SKM-1 treated with dmso at 0.1 percent for 144 hours (cell line): ENCODE results near the gene SAE1.

Source experiments
- DNase-seq: peaks from one replicate; lab custom pipeline; 2025; ENCODE audit not compliant: unreplicated experiment; lab: John Stamatoyannopoulos, UW

Gene SAE1

DNA sequence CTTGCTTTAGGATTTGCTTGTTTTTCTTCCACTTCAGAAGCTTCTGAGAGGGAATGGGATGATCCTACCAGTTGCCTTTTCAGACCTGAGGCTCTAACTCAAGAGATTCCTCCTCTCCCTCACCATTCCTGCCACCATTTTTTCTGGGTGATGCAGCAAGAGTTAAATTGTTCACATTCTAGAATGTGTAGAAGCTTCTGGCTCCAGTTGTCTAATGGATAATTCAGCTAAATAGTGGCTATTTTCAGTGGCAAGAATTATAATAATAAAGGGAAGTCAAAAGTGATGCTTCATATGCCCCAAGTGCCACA is 79.5 kb downstream of the SAE1 start:
- DNase-seq, result no peak

DNA sequence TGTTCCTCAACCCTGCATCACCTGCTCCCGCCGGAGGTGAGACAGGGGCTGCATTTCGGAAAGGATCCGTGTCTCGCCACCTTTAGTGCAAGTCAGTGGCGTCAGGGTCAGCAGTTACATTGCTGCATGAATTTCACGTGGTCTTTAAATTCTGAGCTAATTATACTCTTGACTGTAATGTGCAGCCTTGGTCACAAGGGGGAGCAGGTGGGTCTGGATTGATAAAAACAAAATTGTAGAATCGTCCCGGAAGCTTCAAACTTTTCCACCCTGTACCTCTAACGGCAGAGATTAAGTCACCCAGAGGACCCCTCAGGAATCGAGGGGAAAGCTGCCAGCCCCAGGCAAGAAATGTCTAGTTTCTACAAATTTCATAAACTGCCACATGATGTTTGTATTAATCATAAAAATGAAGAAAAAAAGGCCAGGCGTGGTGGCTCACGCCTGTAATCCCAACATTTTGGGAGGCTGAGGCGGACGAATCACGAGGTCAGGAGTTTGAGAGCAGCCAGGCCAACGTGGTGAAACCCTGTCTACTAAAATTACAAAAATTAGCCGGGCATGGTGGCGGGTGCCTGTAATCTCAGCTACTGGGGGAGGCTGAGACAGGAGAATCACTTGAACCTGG is 80.2 kb downstream of the SAE1 start:
- peak; percentile 34 for DNase-seq

DNA sequence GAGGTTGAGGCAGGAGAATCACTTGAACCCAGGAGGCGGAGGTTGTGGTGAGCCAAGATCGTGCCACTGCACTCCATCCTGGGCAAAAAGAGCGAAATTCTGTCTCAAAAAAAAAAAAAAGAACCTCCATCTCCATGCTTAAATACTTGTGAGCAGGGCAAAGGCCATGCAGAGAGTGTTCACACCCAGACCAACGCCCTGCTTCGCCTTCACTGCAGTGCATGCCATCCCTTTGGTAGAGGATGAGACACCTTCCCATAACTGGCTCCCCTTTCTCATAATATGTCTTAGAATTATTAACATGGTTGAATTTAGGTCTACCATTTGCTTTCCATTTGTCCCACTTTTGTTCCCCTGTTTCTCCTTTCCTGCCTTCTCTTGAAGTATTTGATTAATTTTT is 84.9 kb downstream of the SAE1 start:
- DNase-seq, result no peak

DNA sequence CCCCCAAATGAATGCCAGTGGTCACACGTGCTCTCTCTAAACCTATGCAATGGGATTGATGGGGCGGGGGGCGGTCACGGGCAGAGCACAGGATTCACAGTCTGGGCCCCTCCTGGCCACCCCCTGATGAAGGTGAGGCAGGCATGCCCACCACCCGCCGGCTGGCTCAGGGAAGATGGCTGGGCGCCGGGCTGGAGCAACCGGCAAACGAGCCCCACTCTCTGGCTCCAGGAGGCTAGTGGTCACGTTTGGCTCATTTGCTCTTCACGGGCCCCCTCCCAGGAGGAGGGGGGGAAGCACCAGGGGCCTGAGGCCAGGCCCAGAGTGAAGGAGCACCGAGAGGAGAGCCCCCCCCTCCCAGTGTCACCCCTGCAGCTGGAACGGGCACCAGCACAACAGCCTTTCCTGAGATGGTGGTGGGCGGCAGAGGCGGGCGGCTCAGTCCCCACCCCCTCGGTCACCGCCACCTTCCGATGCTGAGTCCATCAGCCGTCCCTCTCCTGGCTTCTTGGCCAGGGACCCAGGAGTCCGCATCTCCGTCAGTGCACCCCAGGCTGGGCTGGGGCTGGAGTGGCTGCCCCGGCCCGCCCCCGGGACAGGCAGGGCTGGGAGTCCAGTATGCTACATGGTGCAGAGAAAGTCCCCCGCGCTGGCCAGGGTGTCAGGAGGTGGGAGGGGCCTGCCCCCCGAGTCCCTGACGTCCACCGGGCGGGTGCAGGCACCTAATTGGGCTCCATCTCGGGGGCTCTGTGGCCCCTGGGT is 90.6 kb downstream of the SAE1 start:
- DNase-seq, result no peak

DNA sequence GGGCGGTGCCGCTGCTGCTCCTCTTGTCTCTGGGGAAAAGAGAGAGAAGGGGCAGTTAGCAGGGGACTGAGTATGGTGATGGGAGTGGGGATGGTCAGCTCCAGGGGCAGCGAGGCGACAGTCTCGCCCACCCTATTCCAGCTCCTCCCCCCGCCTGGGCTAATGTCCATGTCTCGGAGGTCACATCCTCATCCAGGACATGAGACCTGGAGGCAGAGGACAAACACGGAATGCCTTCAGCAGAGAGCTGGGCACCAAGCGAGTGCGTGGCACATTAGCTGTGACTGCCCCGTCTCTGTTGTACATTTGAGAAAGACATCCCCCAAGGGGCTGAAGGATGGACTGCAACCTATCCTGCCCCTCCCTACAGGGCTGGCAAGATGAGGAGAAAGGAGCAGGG is 91.3 kb downstream of the SAE1 start:
- no peak for DNase-seq

DNA sequence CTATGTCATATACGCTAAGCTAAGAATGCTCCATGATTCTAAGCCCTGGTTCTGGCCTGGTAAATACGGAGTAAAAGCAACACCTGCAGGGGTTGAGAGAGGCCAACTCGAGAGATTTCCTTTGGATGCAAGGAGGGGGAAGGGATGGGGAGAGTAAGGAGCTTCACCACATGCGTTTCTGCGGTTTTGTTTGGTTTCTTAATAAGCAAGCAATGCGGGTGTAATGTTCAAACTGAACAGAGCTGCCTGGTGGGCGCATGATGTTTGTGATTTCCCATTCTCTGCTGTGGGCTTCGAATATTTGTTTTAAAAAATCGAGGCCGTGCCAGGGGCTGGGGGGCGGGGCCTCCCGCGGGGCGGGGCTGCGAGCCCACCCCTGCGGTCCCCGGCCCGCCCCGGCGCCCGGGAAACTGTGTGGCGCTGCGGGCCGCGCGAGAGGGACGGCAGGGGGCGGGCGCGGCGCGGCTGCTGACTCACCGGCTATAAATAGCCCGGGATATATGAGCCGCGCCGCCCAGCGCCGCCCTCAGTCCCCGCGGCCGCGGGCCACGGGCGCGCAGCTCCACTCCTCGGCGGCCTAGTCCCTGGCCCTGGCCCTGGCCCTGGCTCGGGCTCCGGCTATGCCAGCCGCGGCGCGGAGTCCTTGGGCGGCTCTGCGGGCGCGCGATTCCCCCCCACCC is 95.3 kb downstream of the SAE1 start:
- DNase-seq, result peak; percentile 46

DNA sequence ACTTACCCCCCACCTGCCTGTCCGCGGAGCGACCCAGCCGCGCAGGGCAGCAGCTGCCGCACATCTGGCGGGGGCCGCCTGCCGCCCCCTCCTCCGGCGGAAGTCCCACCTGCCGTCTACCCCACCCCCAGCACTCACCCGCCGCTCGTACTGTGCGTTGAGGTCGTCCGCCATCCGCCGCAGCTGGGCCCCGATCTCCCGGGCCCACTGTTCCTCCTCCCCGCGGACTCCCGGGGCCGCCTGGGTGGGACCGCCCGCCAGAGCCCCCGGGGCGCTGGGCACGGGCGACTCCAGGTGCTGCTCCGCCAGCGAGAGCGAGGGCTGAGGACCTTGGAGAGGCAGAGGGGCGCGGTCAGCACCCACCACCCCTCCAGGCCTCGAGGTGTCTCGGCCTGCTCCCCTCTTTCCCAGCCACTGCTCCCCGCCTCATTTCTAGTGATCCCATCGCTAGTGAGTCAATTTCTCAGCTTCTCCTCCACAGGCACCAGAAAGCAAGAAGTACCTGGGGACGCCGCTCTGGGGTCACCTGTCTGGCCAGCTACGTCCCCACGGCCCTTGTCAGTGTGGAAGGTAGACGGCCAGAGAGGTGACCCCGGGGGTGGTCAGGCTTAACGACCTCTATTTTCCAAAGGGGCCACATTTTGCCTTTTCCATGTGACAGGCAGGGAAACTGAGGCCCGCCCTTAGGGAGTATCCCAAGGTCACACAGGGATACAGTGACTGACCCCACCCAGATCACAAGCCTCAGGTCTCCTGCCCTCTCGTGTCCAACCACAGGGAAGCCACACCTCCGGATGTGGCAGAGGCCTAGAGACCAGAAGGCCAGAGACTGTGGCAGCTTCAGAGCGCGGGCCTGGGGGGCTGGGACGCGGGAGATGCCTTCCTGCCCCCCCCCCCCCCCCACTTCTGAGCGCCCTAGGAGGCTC is 96.1 kb downstream of the SAE1 start:
- peak; percentile 60 for DNase-seq

DNA sequence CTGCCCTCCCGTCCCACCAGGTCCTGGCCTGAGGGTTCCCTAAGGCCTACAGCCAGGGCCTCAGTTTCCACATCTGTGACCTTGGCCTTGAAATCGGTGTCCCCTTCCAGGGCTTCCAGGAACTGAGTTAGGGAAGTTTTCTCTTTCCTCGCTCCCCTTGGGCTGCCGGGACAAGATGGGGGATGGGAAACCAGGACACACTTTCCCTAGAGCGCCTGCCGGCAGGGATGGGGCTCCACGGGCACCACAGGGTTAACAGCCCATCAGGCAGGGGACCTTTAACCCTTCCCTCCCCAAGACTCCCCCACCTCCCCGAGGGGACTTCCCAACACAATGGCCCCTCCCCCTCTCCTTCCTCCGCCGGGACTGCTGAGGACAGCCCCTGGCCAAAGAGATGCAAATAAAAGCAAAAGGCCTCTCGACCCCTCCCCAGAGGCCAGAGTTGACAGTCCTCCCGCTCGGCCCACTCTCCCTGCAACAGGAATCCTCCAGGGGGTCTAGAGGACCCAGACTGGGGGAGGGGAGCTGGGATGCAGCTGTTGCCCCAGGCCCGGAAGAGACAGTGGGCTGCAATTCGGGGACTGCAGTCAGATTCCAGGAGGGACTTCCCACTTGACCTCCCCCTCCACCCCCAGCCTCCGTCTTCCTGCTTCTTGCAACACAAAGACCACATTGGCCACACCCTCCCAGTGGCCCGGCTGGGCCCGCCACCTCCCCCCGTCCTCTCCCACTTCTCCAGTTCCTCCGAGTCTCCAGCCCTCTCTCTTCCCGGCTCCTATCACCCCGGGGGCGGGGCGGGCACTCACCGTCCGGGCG is 96.9 kb downstream of the SAE1 start:
- DNase-seq, result peak; percentile 43

DNA sequence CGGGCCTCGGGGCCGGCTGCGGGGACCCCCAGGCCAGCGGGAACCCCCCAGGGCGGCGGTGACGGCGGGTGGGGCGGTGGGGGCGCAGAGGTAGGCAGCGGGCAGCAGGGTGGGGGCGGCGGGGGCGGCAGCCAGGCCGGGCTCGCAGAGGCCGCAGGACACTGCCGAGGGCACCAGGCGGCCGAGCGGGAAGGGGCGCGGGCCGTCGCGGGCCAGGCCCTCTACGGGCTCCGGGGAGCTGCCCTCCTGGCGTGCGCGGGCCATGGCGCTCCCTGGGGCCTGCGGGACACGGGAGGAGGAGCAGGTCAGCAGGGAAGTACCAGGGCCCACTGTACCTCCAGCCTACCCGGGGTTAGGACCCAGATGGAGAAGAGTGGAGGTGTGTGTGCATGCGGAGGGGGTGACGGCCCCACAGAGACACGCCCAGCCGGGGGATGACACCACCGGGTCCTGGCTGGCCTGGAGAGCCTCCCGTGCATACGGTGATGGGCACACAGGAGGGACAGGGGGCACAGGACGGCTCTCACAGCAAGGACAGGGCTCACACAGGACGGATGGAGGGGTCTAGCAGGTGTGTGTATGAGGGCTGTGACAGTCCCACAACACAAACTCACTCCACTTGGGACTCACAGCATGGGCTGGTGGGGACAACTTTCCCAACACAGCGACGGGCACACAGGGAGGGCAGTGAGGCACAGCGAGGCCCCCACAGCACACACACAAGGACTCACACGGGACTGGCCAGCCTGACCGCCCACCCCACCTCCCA is 97.7 kb downstream of the SAE1 start:
- no peak for DNase-seq

DNA sequence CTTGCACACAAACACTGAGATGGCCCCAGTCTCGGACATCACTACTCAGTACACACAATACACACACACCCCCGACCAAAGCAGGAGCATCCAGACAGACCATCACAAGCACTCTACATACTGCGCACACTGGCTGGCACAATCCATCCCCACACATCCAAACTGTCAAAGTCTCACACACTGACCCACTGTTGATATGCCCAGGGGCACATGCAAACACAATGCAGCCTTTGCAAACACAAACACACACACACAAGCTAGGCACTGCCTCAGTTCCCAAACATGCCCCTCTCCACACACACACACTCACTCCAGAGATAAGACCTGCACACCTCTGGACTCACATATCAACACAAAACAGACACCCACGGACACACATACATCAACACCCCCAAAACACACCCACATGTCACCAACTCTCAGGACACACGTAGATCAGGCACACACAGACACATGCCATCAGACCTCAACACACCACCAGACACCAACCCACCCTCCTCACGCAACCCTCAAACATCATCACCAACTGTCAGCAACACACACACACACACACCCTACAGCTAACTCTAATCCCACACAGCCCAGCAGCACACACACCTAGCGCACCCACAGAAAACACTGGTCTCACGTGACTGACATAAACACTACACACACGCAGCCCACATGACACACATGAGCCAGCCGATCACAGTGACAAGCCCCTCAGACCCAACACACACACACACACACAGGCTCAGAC is 98.5 kb downstream of the SAE1 start:
- no peak for DNase-seq

DNA sequence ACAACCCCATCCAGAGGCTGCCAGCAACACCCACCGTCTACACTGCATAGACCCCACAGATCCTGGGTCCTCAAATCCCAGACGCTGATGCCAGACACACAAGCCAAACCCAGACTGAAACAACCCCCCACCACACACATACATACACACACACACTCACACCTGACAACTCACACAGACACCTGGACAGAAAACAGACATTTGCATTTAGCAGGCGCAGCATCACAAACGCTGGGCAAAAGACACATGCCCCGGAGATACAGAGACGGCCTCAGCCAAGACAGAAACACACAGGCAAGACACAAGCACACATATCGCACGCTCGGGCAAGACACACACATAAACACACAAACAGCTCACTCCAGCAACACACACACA is 99.0 kb downstream of the SAE1 start:
- no peak for DNase-seq

DNA sequence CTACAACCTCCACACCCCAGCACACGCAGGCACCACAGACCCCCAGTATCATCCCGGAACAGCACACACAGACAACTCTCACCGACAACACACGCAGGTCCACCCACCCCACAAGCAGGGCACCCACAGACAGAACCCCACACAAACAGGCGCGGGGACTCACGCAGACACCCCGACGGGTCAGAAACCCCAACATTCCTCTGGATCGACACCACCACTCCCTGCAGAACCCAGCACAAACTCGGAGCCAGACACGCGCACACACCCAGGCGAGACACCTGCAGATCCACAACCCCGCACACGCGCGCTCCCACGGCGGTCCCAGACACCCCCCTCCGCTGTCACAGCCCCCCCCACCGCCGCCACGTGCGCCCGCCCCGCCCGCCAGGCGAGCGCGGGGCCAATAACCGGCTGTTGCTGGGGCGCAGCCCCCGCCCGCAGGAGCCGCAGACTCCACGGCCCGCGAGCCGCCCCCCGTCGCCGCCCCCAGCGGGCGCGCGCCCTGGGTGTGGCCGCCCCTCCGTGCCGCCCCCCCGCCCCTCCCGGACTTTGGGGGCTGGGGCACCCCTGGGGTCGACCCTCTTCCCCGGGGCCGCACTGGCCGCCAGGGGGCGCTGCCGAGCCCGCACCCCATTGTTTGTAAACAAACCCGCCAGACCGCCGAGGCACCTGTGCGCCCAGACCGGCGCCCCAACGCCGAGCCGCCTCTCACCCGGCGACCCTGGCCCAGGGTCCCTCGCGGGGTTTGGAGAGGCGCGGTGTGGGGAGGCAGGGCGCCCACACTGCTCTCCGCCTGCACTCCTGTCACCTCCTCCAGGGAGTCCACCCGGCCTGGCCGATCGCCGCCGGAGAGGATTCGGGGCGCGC is 99.7 kb downstream of the SAE1 start:
- DNase-seq, result no peak

DNA sequence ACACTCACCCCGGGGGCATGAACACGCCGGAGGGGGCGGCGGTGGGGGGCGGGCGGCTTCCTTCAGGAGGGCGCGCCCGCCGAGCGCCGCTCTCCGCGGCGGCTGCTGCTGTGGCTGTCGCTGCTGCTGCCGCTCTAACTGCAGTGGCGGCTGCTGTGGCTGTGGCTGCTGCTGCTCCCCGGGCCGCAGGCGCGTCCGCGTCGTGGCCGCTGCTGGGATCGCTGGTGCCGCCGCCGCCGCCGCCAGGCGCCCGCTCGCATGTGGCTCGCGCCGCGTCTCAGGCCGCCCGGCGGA is 100.2 kb downstream of the SAE1 start, which contains the start of gene BBC3:
Gene BBC3 (minus strand): TSS at position 279 of the 294 bp plus-strand sequence. CDS start 2,768 bp downstream, outside the sequence.
- no peak for DNase-seq

DNA sequence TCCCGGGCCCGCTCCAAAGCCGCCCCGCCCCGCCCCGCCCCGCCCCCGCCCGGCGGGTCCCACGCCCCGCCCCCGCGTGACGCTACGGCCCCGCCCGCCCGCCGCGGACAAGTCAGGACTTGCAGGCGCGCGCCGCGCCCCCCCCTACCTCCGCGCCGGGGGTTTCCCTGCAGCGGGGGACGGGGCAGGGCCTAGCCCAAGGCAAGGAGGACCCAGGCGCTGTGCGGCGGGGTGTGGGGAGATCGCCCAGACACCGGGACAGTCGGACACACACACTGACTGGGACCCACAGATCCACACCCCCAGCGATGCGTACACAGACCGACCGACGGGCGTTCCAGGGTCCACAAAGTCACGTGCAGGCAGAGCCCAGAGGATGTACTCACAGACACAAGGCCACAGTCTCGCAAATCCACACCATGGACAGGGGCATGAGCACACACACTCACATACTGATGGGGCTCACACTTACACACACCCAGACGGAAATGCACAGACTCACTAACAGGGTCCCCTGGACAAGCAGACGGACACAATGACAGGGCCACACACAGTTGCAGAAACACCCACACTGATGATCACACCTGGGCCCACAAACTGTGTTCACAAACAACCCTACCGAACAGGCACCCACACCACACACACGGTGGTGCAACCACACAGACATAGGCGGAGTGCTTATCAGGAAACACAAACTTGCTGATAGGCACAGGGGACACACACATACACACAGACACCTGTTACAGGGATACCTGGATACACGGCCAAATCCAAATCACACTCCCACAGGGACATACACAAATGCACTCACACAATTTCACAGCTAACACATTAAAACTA is 100.8 kb downstream of the SAE1 start:
- DNase-seq, result peak; percentile 21

DNA sequence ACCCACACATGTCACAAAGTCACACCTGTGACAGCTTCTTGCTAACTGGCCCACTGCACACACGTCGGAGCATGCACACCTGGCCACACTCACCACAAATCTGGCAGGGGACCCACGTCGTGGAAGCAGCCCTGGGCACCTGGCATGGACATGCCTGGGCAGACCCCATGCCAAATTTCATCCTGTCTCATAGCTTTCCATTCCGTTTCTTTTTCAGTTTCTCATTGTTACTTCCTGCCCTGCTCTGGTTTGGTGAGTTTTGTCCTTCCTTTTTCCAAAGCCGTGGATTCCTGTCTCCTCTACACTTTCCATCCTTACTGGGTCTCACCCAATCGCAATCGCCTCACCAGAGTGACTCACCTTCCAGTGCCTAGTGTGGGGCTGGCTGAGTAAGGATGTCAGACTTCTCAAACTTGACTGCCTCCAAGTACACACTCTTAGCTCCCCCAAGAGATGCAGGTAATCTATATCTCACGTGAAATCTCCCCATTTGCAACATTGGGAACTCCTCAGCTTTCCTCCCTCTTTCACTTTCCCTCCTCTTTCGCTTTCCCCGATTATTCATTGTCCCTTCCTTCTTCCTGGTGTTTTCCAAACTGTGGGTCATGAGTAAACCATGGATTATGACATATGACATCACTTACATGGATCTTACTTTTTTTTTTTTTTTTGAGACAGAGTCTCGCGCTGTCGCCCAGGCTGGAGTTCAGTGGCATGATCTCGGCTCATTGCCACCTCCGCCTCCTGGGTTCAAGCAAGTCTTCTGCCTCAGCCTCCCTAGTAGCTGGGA is 102.0 kb downstream of the SAE1 start:
- DNase-seq, result no peak

DNA sequence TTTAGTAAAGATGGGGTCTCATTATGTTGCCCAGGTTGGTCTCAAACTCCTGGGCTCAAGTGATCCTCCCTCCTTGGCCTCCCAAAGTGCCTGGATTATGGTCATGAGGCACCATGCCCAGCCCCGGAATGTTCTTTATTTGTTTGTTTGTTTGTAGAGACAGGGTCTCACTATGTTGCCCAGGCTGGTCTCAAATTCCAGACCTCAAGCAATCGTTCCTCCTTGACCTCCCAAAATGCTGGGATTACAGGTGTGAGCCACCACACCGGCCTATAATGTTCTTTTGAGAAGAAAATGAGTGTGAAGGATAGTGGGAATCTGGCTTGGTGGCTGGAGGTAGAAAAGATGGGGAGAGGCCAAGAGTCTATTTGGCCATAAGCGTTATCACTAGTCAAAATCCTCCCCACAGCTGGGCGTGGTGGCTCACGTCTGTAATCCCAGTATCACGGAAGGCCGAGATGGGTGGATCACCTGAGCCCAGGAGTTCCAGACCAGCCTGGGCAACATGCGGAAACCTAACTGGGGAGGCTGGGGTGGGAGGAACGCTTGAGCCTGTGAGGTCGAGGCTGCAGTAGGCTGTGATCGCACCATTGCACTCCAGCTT is 105.5 kb downstream of the SAE1 start:
- DNase-seq, result no peak
